ENCODE data around the gene HS3ST4.

Gene HS3ST4

GRCh38 chr16:26120729-26121128 is 429.0 kb downstream of the HS3ST4 start:
- no peak for DNase-seq

- DNase-seq: no peak
Observed at GRCh38 chr16:26128296-26128695, 436.5 kb downstream of the HS3ST4 start.

- DNase-seq: no peak
Observed at GRCh38 chr16:26129997-26130396, 438.2 kb downstream of the HS3ST4 start.

GRCh38 chr16:26133416-26134093 is 441.8 kb downstream of the HS3ST4 start:
- DNase-seq: no peak

- no peak for DNase-seq
Observed at GRCh38 chr16:26134588-26134987, 442.8 kb downstream of the HS3ST4 start.

GRCh38 chr16:26137956-26138355 is 446.2 kb downstream of the HS3ST4 start:
- no peak for DNase-seq

- DNase-seq: no peak
Observed at GRCh38 chr16:26139091-26139490, 447.3 kb downstream of the HS3ST4 start.

GRCh38 chr16:26139884-26140283 is 448.1 kb downstream of the HS3ST4 start:
- DNase-seq: no peak

- DNase-seq: no peak
Observed at GRCh38 chr16:26149364-26150190, 457.8 kb downstream of the HS3ST4 start.

GRCh38 chr16:26155221-26155620 is 463.5 kb downstream of the HS3ST4 start:
- DNase-seq: no peak

- DNase-seq: no peak
Observed at GRCh38 chr16:26157319-26157718, 465.6 kb downstream of the HS3ST4 start.

- no peak for DNase-seq
Observed at GRCh38 chr16:26158142-26158759, 466.5 kb downstream of the HS3ST4 start.

- no peak for DNase-seq
Observed at GRCh38 chr16:26161461-26162180, 469.9 kb downstream of the HS3ST4 start.

- DNase-seq: no peak
Observed at GRCh38 chr16:26169473-26169872, 477.7 kb downstream of the HS3ST4 start.

GRCh38 chr16:26175944-26176343 is 484.2 kb downstream of the HS3ST4 start:
- no peak for DNase-seq

GRCh38 chr16:26177438-26177837 is 485.7 kb downstream of the HS3ST4 start:
- DNase-seq: no peak

- DNase-seq: no peak
Observed at GRCh38 chr16:26178298-26178697, 486.5 kb downstream of the HS3ST4 start.

GRCh38 chr16:26186091-26186615 is 494.4 kb downstream of the HS3ST4 start:
- no peak for DNase-seq
